IPS-20b (cell line): ENCODE measurements around the gene WASF3.

ENCODE experiments used
- H3K27ac ChIP-seq: one replicate; pipeline ENCODE4 v1.5.1; 2013; ENCODE audit warnings: low read length
- H3K27me3 ChIP-seq: 2 replicates; pipeline ENCODE4 v1.6.1; 2013; ENCODE audit warnings: mild to moderate bottlenecking, low read length, inconsistent platforms; ENCODE audit not compliant: insufficient read depth
- H3K36me3 ChIP-seq: 2 replicates; pipeline ENCODE4 v1.6.1; 2013; ENCODE audit warnings: low read depth, mild to moderate bottlenecking, inconsistent platforms, low read length, moderate library complexity; ENCODE audit not compliant: insufficient read depth
- H3K4me1 ChIP-seq: 2 replicates; pipeline ENCODE4 v1.6.1; 2013; ENCODE audit warnings: mild to moderate bottlenecking, control low read depth, inconsistent platforms, low read length, moderate library complexity; ENCODE audit not compliant: insufficient read depth
- H3K4me3 ChIP-seq: 2 replicates; pipeline ENCODE4 v1.5.1; 2013; ENCODE audit warnings: mild to moderate bottlenecking, low read length, inconsistent platforms
- H3K9ac ChIP-seq: 2 replicates; pipeline ENCODE4 v1.6.1; 2013; ENCODE audit warnings: low read depth, mild to moderate bottlenecking, inconsistent platforms, low read length, moderate library complexity
- H3K9me3 ChIP-seq: 2 replicates; pipeline ENCODE4 v1.6.1; 2013; ENCODE audit warnings: mild to moderate bottlenecking, low read depth, low read length, inconsistent platforms; ENCODE audit not compliant: insufficient read depth

Gene WASF3

DNA sequence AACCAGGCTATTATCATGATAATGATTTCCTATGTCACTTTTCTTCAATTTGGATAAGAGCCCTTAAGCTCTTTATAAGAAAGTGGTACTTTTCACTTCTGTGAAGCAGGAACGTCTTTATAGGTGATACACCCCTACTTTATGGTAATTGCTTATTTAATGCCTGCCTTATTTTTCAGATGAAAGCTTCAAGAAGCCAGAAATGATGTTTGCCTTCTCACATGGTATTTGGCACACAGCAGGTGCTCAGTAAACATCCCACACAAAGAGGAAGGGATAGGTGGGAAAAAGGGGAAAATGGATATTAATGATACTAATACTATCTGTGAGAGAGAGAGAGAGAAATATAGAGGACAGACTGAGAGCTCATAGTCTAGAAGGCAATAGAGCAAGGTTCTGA is 29.0 kb upstream of the WASF3 start:
- Histone ChIP-seq H3K27ac (no peak overlapping the region), H3K9ac (no peak overlapping the region), H3K27me3 (no peaks in the 10 kb centered on the region), H3K4me3 (no peak overlapping the region), H3K4me1 (peaks cover 18% of the 10 kb centered on the region; the same call in 1 of the 2 replicates), H3K36me3 (no peaks in the 10 kb centered on the region), H3K9me3 (no peaks in the 10 kb centered on the region)

DNA sequence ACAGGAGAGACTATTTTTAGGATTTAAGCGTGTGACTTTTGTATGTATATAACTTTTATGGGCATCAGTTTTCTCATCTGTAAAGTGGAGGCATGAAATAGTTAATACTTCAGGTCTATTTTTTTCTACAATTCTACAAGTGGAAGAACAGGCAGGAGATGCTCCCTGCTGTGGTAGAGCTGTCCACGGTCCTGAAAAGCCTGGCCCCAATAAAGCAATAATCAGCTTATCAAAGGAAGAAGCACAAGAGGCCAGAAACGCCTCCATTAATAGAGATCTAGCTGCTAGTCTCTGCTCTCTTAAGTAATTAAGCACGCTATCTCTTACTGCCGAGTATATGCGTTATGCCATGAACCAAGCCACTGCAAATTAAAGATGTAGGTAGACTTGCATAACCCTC is 28.0 kb upstream of the WASF3 start:
- H3K36me3 ChIP-seq = no peaks in the 10 kb centered on the region
- H3K9me3 ChIP-seq = no peaks in the 10 kb centered on the region
- no peak overlapping the region for H3K9ac ChIP-seq
- peaks cover 18% of the 10 kb centered on the region; the same call in 1 of the 2 replicates for H3K4me1 ChIP-seq
- no peak overlapping the region for H3K27ac ChIP-seq
- no peaks in the 10 kb centered on the region for H3K27me3 ChIP-seq
- H3K4me3 ChIP-seq = no peak overlapping the region

DNA sequence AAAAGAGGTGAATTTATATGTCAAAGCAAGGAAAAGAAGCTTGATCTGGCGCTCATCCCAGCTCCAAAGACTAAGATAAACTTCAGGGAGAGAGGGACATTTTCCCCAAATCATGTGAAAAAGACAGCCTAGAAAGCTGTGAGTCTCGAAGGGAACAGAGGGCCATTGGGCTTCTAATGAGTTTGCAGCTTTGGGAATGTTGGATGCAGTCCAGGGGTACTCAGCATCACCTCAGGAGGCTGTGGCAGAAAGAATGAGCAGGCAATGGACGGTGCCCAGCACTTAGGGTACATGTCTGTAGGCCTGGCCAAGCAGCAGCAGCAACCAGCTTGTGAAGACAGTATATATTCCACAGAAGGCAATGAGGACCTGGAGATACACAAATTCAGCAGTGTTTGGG is 25.7 kb upstream of the WASF3 start:
- Histone ChIP-seq H3K9me3 (no peaks in the 10 kb centered on the region), H3K4me3 (no peak overlapping the region), H3K36me3 (no peaks in the 10 kb centered on the region), H3K4me1 (peaks cover 18% of the 10 kb centered on the region; the same call in 1 of the 2 replicates), H3K9ac (no peak overlapping the region), H3K27ac (no peak overlapping the region), H3K27me3 (no peaks in the 10 kb centered on the region)

DNA sequence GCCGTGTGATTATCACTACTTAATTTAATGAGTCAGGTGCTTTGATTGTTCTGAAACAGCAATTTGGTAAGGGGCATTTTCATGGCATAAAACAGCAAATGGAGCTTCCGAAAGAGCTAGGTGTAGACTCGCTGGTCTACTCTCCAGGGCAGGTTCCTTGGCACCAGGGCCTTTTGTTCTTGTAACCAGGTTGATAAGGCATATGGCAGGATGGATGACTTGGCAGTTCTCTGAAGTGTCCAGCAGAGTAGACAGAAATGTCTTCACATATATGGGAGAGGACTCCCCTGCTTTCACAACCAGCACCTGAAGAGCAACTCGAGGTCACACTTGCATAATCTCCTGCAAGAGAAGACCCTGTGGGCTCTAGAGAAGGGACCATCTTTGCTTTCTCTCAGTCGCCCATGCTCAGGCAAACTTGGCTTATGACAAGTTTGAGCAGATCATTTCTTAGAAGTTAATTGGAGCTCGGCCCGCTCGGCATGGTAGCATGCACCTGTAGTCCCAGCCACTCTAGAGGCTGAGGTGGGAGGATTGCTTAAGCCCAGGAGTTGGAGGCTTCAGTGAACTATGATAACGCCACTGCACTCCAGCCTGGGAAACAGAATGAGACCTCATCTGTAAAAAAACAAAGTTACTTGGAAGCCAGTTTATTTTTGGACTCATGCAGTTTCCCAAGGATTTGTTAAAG is 23.3 kb upstream of the WASF3 start:
- H3K27ac ChIP-seq = no peak overlapping the region
- no peaks in the 10 kb centered on the region for H3K9me3 ChIP-seq
- H3K36me3 ChIP-seq = no peaks in the 10 kb centered on the region
- H3K9ac ChIP-seq = no peak overlapping the region
- H3K4me3 ChIP-seq = no peak overlapping the region
- no peaks in the 10 kb centered on the region for H3K27me3 ChIP-seq
- H3K4me1 ChIP-seq = peaks cover 5% of the 10 kb centered on the region; the same call in 1 of the 2 replicates

DNA sequence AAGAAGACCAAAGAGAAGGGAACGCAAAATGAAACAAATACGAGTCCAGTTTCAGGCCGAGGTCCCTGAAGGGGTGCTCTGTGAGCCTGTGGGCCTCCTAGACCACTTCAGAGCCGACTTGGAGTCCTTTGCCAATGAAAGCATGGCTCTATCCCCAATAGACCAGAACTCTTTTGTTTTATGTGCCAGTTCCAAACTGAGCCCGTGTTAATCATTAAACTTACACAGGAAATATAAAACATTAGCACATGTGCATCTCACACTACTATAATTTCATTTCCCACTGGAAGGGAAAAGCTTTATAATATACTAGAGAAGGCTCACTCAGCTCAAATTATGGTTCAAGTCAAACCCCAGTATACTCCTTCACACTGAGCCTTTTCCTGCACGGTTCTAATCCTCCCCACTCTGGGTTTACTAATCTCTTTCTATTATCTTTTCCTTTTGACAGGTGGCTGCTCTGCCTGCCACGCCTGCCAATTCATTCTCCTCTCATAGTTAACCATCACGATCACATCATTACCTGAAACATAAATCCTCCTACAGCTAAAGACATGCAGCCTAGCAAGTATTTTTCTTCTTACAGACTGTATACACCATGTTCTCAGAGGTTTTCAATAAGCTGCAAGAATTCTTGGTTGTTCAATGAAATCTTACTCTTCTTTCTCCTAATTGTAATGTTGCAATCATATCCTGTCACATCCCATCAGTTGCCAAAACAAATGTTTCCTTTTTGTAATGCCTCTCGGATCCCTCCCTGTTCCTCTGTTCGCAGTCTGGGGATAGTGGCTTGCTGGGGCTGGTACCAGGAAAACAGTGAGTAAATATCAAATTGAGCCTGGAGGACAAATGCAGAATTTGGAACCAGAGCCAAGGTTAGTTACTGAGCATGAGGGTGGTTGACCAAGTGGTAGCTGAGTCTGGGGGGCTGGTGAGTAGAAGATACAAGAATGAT is 18.8 kb upstream of the WASF3 start:
- H3K4me3 ChIP-seq = no peak overlapping the region

DNA sequence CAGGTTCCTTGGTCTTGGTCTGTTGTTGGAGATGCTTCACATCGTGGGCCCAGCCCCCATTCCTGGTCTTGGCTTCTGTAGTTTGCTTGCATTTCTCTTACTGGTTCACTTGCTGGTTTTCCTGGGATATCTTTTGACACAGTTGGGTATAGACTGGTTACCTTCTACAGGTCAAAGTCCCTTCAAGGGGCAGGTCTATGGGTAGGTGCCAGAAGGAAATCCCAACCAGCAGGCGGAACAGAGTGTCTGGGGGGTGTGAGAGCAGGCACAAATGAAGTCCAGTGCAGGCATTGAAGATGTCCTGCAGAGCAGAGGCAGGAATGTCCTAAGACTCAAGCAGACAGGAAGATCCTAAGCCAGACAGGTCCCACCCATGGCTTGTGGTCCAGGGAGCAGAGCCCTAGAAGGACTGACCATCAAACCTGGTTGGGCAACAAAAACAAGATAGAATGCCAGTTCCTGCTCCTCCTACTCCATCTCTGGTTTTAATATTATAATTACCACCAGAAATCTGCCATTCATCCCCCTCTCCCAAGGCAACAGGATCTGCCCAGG is 17.7 kb upstream of the WASF3 start:
- H3K9me3 ChIP-seq = no peaks in the 10 kb centered on the region
- no peaks in the 10 kb centered on the region for H3K27me3 ChIP-seq
- no peaks in the 10 kb centered on the region for H3K36me3 ChIP-seq
- no peak overlapping the region for H3K27ac ChIP-seq
- no peak overlapping the region for H3K4me3 ChIP-seq
- no peak overlapping the region for H3K9ac ChIP-seq
- no peaks in the 10 kb centered on the region for H3K4me1 ChIP-seq

More for the DNA sequence above, 18.8 kb upstream of the WASF3 start:
- Histone ChIP-seq H3K9me3 (no peaks in the 10 kb centered on the region), H3K4me1 (no peaks in the 10 kb centered on the region), H3K9ac (no peak overlapping the region), H3K36me3 (no peaks in the 10 kb centered on the region), H3K27ac (no peak overlapping the region), H3K27me3 (no peaks in the 10 kb centered on the region)

DNA sequence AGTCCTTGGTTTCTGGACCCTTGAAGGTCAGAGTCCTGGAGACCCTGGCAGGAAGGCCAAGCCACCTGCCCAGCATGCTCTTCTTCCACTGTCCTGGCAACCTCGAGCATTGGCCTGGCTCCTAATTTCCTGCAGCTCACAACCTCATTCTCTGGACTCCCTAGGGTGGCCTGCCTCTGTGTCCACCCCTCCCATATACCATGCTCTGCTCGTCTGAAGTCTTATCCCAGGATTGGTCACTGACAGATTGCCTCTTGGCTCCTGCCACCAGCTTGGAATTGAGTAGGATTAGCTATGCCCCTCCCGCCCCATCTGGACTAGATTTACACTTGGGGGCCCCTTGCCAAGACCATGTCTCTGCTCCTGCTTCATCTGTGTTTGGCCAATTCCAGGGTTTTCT is 17.1 kb upstream of the WASF3 start:
- no peaks in the 10 kb centered on the region for H3K36me3 ChIP-seq
- no peak overlapping the region for H3K9ac ChIP-seq
- no peak overlapping the region for H3K4me3 ChIP-seq
- no peaks in the 10 kb centered on the region for H3K4me1 ChIP-seq
- no peak overlapping the region for H3K27ac ChIP-seq
- H3K9me3 ChIP-seq = no peaks in the 10 kb centered on the region
- no peaks in the 10 kb centered on the region for H3K27me3 ChIP-seq

DNA sequence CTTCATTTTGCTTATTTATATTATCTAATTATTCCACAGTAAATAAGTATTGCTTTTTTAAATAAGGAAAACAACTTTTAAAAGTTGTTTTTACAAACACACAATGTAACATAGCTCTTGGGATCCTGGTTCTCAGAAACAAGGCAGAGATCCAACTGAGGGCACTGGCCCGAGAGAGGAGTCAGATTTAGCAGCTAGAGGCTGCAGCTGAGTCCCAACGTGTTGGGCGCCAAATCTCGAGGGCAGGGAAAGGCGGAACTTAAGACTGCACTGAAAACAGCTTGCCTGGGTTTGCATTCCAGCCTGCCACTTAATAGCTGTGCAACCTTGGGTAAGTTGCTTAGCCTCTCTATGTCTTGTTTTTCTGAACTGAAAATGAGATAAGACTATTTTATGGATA is 16.4 kb upstream of the WASF3 start:
- no peak overlapping the region for H3K4me3 ChIP-seq
- H3K27ac ChIP-seq = no peak overlapping the region
- no peaks in the 10 kb centered on the region for H3K4me1 ChIP-seq
- H3K9ac ChIP-seq = no peak overlapping the region
- H3K36me3 ChIP-seq = no peaks in the 10 kb centered on the region
- H3K27me3 ChIP-seq = no peaks in the 10 kb centered on the region
- no peaks in the 10 kb centered on the region for H3K9me3 ChIP-seq

DNA sequence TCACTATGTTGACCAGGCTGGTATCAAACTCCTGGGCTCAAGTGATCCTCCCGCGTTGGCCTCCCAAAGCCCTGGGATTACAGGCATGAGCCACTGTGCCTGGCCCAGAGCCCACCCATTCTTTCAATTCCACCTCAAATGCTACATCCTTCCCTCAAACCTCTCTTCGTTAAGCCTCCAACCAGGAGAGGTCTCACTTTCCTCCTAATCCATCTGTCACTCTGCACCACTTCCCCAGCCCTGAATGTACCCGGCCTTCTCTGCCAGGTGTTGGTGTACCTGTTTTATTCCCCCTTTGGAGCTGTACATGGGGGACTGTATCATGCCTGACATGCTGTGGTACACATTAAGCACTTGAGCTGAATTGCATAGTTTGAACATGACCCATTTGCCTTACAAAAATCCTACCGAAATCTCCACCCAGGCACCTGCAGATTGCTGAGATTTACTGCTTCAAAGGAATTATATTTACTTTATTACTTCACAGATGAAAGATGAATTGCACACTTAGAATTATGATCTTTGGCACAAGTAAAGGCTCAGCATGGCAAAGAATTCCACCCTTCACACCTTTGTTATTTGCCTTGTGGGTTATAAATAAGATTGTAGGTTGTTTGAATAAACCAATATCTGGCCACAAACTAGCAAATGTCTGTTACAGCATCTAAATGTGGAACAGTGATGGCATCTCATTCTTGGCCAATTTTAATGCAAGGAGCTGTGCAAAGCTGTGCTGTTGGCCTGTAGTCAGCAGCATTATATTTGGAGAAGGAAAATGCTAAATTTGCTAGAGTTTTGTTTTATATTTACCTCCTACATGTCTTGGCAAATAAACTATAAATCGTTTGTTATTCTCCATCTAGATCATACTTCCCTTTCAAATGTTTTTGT is 15.6 kb upstream of the WASF3 start:
- H3K4me1 ChIP-seq = no peaks in the 10 kb centered on the region
- H3K9ac ChIP-seq = no peak overlapping the region
- H3K4me3 ChIP-seq = no peak overlapping the region
- no peaks in the 10 kb centered on the region for H3K9me3 ChIP-seq
- no peak overlapping the region for H3K27ac ChIP-seq
- no peaks in the 10 kb centered on the region for H3K36me3 ChIP-seq
- no peaks in the 10 kb centered on the region for H3K27me3 ChIP-seq

DNA sequence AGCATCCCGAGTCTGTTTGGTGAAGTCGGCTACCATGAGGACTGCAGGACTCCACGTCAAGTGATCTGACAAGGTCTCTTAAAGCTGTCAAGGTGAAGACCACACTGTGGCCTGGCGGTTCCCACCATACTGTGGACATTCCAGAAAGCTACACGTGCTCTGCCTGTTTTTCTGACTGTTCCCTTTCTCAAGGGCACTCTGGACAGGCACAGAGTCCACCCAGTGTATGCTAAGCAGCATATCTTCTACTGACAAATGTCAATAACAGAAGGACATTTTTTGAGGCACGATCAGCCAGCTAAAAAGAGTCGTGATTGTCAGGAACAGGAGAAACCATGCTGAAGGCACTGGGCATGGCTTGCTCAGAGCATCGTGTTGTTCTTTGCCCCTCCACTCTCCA is 12.8 kb upstream of the WASF3 start:
- H3K9me3 ChIP-seq = no peaks in the 10 kb centered on the region
- H3K27ac ChIP-seq = no peak overlapping the region
- H3K4me3 ChIP-seq = no peak overlapping the region
- no peaks in the 10 kb centered on the region for H3K36me3 ChIP-seq
- H3K27me3 ChIP-seq = no peaks in the 10 kb centered on the region
- no peak overlapping the region for H3K9ac ChIP-seq
- H3K4me1 ChIP-seq = no peaks in the 10 kb centered on the region

DNA sequence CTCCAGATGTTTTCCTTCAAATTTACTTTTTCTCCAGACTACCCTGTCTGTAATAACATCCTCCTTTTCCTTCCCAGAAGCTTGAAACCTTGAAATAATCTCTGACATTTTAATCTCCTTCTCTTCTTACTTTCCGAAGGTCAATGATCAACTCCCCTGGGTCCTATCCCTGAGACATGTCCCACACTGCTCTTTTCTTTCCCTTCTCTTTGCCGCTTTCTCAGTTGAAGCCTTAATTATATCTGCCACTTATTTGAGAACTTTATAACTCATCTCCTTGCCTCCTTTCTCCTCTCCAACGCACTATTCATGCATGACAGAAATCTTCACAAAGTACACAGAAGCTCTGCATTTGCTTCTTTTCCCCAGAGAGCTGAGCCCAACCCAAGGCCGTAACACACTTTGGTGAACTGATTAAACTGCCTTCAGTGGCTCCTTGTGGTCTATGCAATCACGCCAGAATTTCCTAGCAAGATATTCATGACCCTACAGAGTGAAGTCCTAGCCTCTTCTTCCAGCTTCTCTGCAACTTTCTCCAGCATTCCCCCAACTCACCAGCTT is 9.2 kb upstream of the WASF3 start:
- Histone ChIP-seq H3K9me3 (no peaks in the 10 kb centered on the region), H3K27me3 (no peaks in the 10 kb centered on the region), H3K4me1 (no peaks in the 10 kb centered on the region), H3K36me3 (no peaks in the 10 kb centered on the region), H3K9ac (no peak overlapping the region), H3K4me3 (no peak overlapping the region), H3K27ac (no peak overlapping the region)
